GM12891 (cell line): ENCODE measurements around the gene TUBA3D.
"Not testable (repeated sequence)": the region's sequence is repeated elsewhere in the genome, so short reads cannot be mapped to it uniquely, and the experiment has no call there.

Experiments
- DNase-seq: peaks from one replicate; pipeline ENCODE4 v3.0.0; 2011; ENCODE audit warnings: low spot score; ENCODE audit not compliant: insufficient read length
- FAIRE-seq: peaks from 2 replicates; lab custom pipeline; 2011; peaks lifted over from hg19 to GRCh38; lab: Jason Lieb, UNC
- PAX5 ChIP-seq: IDR thresholded peaks from 2 replicates; pipeline ENCODE4 v1.6.1; 2011; ENCODE audit warnings: low read length, moderate library complexity, mild to moderate bottlenecking; ENCODE audit not compliant: insufficient read depth, severe bottlenecking
- POLR2A ChIP-seq: IDR thresholded peaks from 2 replicates; pipeline ENCODE4 v1.6.1; 2011; ENCODE audit warnings: low read depth, low read length, control low read depth
- POLR2AphosphoS5 ChIP-seq: IDR thresholded peaks from 2 replicates; pipeline ENCODE4 v1.6.1; 2011; ENCODE audit warnings: low read depth, low read length, control low read depth
- POU2F2 ChIP-seq: IDR thresholded peaks from 2 replicates; pipeline ENCODE4 v1.6.1; 2011; ENCODE audit warnings: low read depth, mild to moderate bottlenecking, control low read depth, low read length, moderate library complexity
- SPI1 ChIP-seq: IDR thresholded peaks from 2 replicates; pipeline ENCODE4 v1.6.1; 2011; ENCODE audit warnings: low read depth, low read length, control low read depth
- TAF1 ChIP-seq: IDR thresholded peaks from 2 replicates; pipeline ENCODE4 v1.6.1; 2011; ENCODE audit warnings: low read depth, low read length, control low read depth

TUBA3D gene

DNA sequence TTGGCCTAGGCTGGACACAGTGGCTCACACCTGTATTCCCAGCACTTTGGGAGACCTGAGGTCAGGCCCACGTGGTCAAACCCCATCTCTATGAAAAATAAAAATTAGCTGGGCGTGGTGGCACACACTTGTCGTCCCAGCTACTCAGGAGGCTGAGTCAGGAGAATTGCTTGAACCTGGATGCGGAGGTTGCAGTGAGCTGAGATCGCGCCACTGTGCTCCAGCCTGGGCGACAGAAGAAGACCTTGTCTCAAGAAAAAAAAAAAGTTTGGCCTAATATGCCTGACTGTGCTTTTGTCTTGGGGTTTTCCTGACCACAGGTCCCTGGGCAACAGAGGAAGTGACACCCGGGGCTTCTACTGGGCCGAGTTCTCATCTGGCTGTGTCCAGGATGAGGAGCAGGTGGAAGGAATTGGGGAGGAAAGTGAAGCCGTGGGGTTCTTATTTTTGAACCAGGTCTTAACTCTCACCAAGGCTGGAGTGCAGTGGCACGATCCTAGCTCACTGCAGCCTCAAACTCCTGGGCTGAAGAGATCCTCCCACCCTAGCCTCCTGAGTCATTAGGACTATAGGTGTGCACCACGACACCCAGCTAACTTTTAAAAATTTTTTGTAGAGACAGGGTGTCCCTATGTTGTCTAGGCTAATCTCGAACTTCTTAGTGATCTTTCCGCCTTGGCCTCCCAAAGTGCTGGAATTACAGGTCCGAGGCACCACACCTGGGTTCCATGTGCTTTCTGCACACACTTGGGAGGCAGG, 38.7 kb downstream of the TUBA3D start:
- peak; percentile 16 for FAIRE-seq
- TF ChIP-seq SPI1 = peak; percentile 67

GRCh38 chr2:131515235-131515634, 39.3 kb downstream of the TUBA3D start:
- DNase-seq = not testable (repeated sequence)
- FAIRE-seq = peak; percentile 90

More for the DNA sequence above, 38.7 kb downstream of the TUBA3D start:
- not testable (repeated sequence) for DNase-seq

DNA sequence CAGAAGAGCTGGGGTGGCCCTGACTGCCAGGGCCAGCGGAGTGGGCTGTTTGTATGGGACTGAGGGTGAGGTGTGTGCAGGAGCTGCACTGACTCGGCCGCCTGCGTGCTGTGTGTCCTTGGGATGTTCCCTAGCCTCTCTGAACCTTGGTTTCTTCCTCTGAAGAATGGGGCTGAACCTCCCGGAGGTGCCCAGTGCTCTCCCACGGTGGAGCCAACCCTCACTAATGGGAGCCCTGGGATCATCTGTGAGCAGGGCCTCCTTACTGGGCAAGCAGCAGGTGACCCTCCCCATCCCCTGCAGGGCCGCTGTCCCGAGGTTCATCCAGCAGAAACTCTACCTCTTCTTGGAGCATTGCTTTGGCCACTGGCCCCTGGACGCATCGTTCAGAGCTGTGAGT, 40.1 kb downstream of the TUBA3D start:
- FAIRE-seq (no peak), DNase-seq (no peak)
- TF ChIP-seq POLR2AphosphoS5 = no peak
- no peak for TF ChIP-seq PAX5
- no peak for TF ChIP-seq POLR2A
- no peak for TF ChIP-seq TAF1
- no peak for TF ChIP-seq SPI1
- TF ChIP-seq POU2F2 = no peak

- peak; percentile 41 for FAIRE-seq
- not testable (repeated sequence) for DNase-seq
These were observed 40.7 kb downstream of the TUBA3D start for GRCh38 chr2:131516621-131517020.

GRCh38 chr2:131517106-131517831, 41.4 kb downstream of the TUBA3D start:
- DNase-seq (no peak), FAIRE-seq (no peak)
- TF ChIP-seq PAX5 = no peak

DNA sequence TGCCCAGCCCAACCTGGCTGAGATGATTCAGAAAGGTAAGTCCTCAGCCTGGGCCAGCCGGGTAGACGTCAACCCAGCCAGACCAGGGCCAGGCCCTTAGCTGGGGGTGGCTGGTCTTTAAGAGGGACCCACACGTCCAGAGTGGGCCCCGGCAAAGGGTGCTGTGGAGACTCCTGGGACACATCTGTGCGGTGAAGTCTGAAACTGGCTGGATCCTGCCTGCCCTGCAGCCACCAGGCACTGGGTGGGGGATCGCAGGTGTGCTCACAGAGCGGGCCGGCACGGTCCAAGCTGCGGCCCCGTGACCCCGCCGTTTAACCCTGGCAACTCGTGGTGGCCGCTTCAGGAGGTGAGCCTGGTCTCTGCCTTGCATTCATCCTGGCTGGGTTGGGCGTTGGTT, 41.9 kb downstream of the TUBA3D start:
- FAIRE-seq, DNase-seq: not testable (repeated sequence)

GRCh38 chr2:131518531-131518930, 42.6 kb downstream of the TUBA3D start:
- DNase-seq = not testable (repeated sequence)
- peak; percentile 38 for FAIRE-seq

DNA sequence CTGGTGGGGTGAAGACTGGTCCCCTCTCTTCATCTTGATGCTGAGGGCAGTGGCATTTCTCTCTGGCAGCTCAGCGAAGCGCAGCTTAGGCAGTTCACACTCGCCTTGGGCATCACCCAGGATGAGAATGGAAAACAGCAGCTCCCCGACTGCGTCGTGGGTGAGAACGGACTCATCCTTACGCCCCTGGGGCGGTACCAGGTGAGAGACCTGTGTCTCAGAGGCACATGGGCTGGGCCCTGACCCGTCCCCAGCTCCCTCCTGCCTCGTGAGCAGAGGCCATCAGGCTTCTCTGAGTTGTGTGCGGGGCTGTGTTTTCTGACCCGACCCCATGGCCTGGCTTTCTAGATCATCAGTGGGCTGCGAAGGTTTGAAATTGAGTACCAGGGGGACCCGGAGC, 43.5 kb downstream of the TUBA3D start:
- TF ChIP-seq TAF1 = no peak
- no peak for TF ChIP-seq POU2F2
- TF ChIP-seq SPI1 = no peak
- TF ChIP-seq PAX5 = no peak
- no peak for TF ChIP-seq POLR2A
- TF ChIP-seq POLR2AphosphoS5 = no peak
- DNase-seq = no peak
- FAIRE-seq = no peak

- not testable (repeated sequence) for FAIRE-seq
These were observed 44.1 kb downstream of the TUBA3D start for GRCh38 chr2:131519871-131520470.

DNA sequence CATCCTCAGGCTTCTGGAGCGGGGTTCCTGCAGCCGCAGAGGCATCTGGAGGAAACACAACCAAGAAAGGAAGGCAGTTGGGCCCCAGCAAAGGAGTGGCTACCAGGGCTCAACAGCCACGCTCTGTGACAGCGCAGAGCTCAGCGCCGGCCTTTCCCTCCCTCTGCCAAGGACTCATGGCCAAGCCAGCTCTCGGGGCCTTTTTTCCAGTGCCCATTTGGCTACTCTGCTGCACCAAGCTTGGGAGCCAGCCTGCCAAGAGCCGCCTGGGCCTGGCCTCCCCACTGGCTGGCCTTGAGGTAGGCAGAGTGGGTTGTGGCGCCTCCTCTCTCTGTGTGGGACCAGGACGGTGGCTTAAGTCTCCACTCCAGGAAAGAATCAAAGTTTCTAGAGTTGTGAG, 44.6 kb downstream of the TUBA3D start:
- DNase-seq (no peak), FAIRE-seq (no peak)
- no peak for TF ChIP-seq PAX5
- no peak for TF ChIP-seq TAF1
- no peak for TF ChIP-seq SPI1
- no peak for TF ChIP-seq POU2F2
- no peak for TF ChIP-seq POLR2AphosphoS5
- TF ChIP-seq POLR2A = no peak

More at GRCh38 chr2:131519871-131520470, 44.1 kb downstream of the TUBA3D start:
- not testable (repeated sequence) for DNase-seq

- not testable (repeated sequence) for DNase-seq, FAIRE-seq
These were observed 45.6 kb downstream of the TUBA3D start for GRCh38 chr2:131521524-131521923.
